HepG2 (cell line): ENCODE measurements around the gene KCNT2. TPM values are rescaled to one million over a fixed set of nuclear protein-coding genes. Genes with fewer than 3 reads are reported as not detected.

Source experiments
- ATAC-seq: fragments of 200-7000 bp; cut with Tn5 transposase; 3 replicates; pipeline ENCODE4 v1.9.1; 2020; ENCODE audit warnings: mild to moderate bottlenecking, moderate library complexity
- BruUV-seq: library from RNA; stranded (reverse); fragments of 400-500 nt; replicated peaks from 2 replicates; lab custom pipeline; 2021; lab: Mats Ljungman, UMichigan
- CTCF ChIA-PET: fragments of 300-600 bp; formaldehyde crosslinking; extraction: SDS; loops from one replicate; lab custom pipeline; 2021; ENCODE audit warnings: low total read pairs, inconsistent platforms, low intra/inter-chr PET ratio; lab: Yijun Ruan, JAX
- POLR2A ChIA-PET: fragments of 350-600 bp; sonication (Branson Sonifier 250); formaldehyde crosslinking; loops from one replicate; lab custom pipeline; 2020; ENCODE audit warnings: antibody characterized with exemption, inconsistent platforms; lab: Yijun Ruan, JAX
- DNase-seq: peaks from one replicate; pipeline ENCODE4 v3.0.0-alpha.2; 2015; ENCODE audit warnings: low spot score
- FAIRE-seq: peaks from 3 replicates; lab custom pipeline; 2011; peaks lifted over from hg19 to GRCh38; lab: Jason Lieb, UNC
- H2AFZ ChIP-seq: one replicate; pipeline ENCODE4 v1.6.1; 2011; ENCODE audit warnings: low read length, inconsistent platforms
- H3K27ac ChIP-seq: fragments of 300-600 bp; 3 replicates; pipeline ENCODE4 v1.8.0; 2011; ENCODE audit warnings: mixed run types, mild to moderate bottlenecking, mixed read lengths, low read length, inconsistent platforms; ENCODE audit not compliant: insufficient read depth; ENCODE audit errors: extremely low read length
- H3K27me3 ChIP-seq, 2 experiments: fragments of 200-600 bp in 1 of 2; 2 replicates in 1 of 2; 3 replicates in 1 of 2; pipeline versions ENCODE4 v1.6.0 to v1.8.0; 2011; ENCODE audit warnings: low read length in 2 of 2, mild to moderate bottlenecking in 2 of 2, moderate library complexity in 2 of 2, inconsistent platforms in 1 of 2; ENCODE audit not compliant: insufficient read depth in 2 of 2, control insufficient read depth in 1 of 2
- H3K36me3 ChIP-seq, 2 experiments: fragments of 200-600 bp in 1 of 2; replicated peaks in 1 of 2; 2 replicates in 1 of 2; 3 replicates in 1 of 2; pipeline versions ENCODE4 v1.5.1 to v1.8.0; 2011; ENCODE audit warnings: low read length in 2 of 2, inconsistent platforms in 1 of 2; ENCODE audit not compliant: insufficient read depth in 2 of 2, control insufficient read depth in 1 of 2
- H3K4me1 ChIP-seq: 2 replicates; pipeline ENCODE4 v1.5.1; 2012; ENCODE audit warnings: low read length, inconsistent platforms; ENCODE audit not compliant: insufficient read depth
- H3K4me2 ChIP-seq: 2 replicates; pipeline ENCODE4 v1.6.0; 2011; ENCODE audit warnings: low read depth, low read length, inconsistent platforms
- H3K4me3 ChIP-seq, 3 experiments: fragments of 200-600 bp in 1 of 3; sonication (generic), shearing (Covaris generic) in 1 of 3; replicated peaks in 1 of 3; 2 replicates each; pipeline ENCODE4 v1.5.1; 2011 to 2016; ENCODE audit warnings: low read length in 3 of 3, inconsistent platforms in 2 of 3, low read depth in 2 of 3, mild to moderate bottlenecking in 2 of 3, control low read depth in 1 of 3, mixed read lengths in 1 of 3; ENCODE audit not compliant: insufficient read depth in 1 of 3
- H3K79me2 ChIP-seq: one replicate; pipeline ENCODE4 v1.6.1; 2011; ENCODE audit warnings: low read length, inconsistent platforms; ENCODE audit not compliant: insufficient read depth
- H3K9ac ChIP-seq: 2 replicates; pipeline ENCODE4 v1.6.0; 2011; ENCODE audit warnings: mild to moderate bottlenecking, low read depth, low read length, inconsistent platforms; ENCODE audit not compliant: insufficient read depth
- H3K9me3 ChIP-seq: 2 replicates; pipeline ENCODE4 v1.5.1; 2012; ENCODE audit warnings: mild to moderate bottlenecking, low read length
- H4K20me1 ChIP-seq: 2 replicates; pipeline ENCODE4 v1.6.0; 2011; ENCODE audit warnings: inconsistent platforms, mild to moderate bottlenecking, low read length, moderate library complexity; ENCODE audit not compliant: insufficient read depth
- ARNT2 ChIP-seq: sonication (generic); formaldehyde crosslinking; IDR thresholded peaks from 2 replicates; pipeline ENCODE4 v1.8.0; 2022; ENCODE audit warnings: mild to moderate bottlenecking, low read depth, missing genetic modification reagents, moderate library complexity
- ELF3 ChIP-seq: IDR thresholded peaks from 2 replicates; pipeline ENCODE4 v1.6.1; 2016; ENCODE audit warnings: missing genetic modification reagents, missing compliant biosample characterization
- JARID2 ChIP-seq: sonication (generic); formaldehyde crosslinking; IDR thresholded peaks from 2 replicates; pipeline ENCODE4 v1.8.1; 2023; ENCODE audit warnings: missing genetic modification reagents, inconsistent platforms; ENCODE audit not compliant: insufficient replicate concordance
- MIER2 ChIP-seq: IDR thresholded peaks from 2 replicates; pipeline ENCODE4 v1.6.1; 2016; ENCODE audit warnings: missing biosample characterization, missing genetic modification reagents
- SNAPC5 ChIP-seq: sonication (generic); formaldehyde crosslinking; IDR thresholded peaks from 2 replicates; pipeline ENCODE4 v1.8.1; 2023; ENCODE audit warnings: mild to moderate bottlenecking, missing genetic modification reagents, borderline replicate concordance
- ZNF138 ChIP-seq: sonication (generic); formaldehyde crosslinking; IDR thresholded peaks from 2 replicates; pipeline ENCODE4 v1.5.0; 2020; ENCODE audit warnings: mild to moderate bottlenecking, low read depth, missing genetic modification reagents
- WGBS: methylation state at CpG from one replicate; pipeline ENCODE4 v1.1.6; 2017; ENCODE audit warnings: low lambda C conversion rate; 5-methylcytosine and 5-hydroxymethylcytosine counted together
- in situ Hi-C: cut with HindIII; loops from 2 replicates; pipeline ENCODE4 v1.10.0; 2017; ENCODE audit warnings: low pct_unique_long_range_greater_than_20kb; ENCODE audit not compliant: extremely low pct_ligation_motif_present
- intact Hi-C: fragments of 100-400 bp; cut with micrococcal nuclease; formaldehyde crosslinking; loops from one replicate; pipeline ENCODE4 v1.10.0; 2022; ENCODE audit not compliant: unreplicated experiment
- polyA plus RNA-seq, 8 experiments: library from polyadenylated mRNA; depleted of rRNA in 3 of 8; stranded (reverse) in 7 of 8; unstranded in 1 of 8; fragments of >200 nt; fragmentation: Illumina TruSeq in 4 of 8; extraction: Trizol in 4 of 8; gene quantifications; 2 replicates each; pipeline versions ENCODE4 v1.2.1 to v1.2.3, GENCODE V29; 2011 to 2016; ENCODE audit warnings: low read depth in 4 of 8, missing spikeins in 1 of 8, mixed read lengths in 1 of 8; ENCODE audit not compliant: insufficient read depth in 1 of 8
- total RNA-seq, 5 experiments: library from RNA; depleted of rRNA; stranded (reverse); fragments of >200 nt; fragmentation: Illumina TruSeq; extraction: Trizol; gene quantifications; 2 replicates each; pipeline ENCODE4 v1.2.3, GENCODE V29; 2016; ENCODE audit warnings: low read depth in 1 of 5
- TF ChIP-seq, protein P1 (sequence below): sonication (generic); formaldehyde crosslinking; IDR thresholded peaks from 2 replicates; pipeline ENCODE4 v1.8.1; 2023; ENCODE audit warnings: missing genetic modification reagents, inconsistent platforms, borderline replicate concordance
- TF ChIP-seq, protein P2 (sequence below): sonication (generic); formaldehyde crosslinking; conservative IDR thresholded peaks from 2 replicates; pipeline ENCODE4 v1.4.0; 2020; ENCODE audit warnings: mild to moderate bottlenecking, missing genetic modification reagents, moderate library complexity
- TF ChIP-seq, protein P3 (sequence below): sonication (generic); formaldehyde crosslinking; IDR thresholded peaks from 2 replicates; pipeline ENCODE4 v1.5.0; 2020; ENCODE audit warnings: mild to moderate bottlenecking, missing genetic modification reagents
- TF ChIP-seq, protein P4 (sequence below): sonication (generic); formaldehyde crosslinking; IDR thresholded peaks from 2 replicates; pipeline ENCODE4 v1.4.0; 2020; ENCODE audit warnings: mild to moderate bottlenecking, missing genetic modification reagents, borderline replicate concordance
- TF ChIP-seq, protein P5 (sequence below): sonication (generic); formaldehyde crosslinking; IDR thresholded peaks from 2 replicates; pipeline ENCODE4 v1.8.1; 2023; ENCODE audit warnings: missing genetic modification reagents, mild to moderate bottlenecking, borderline replicate concordance

The KCNT2 gene
- total and polyA plus RNA-seq, 2 of the 13 experiments (the other 11 are each of a cell fraction or from before 2014, with no cell fraction given) = not detected

DNA sequence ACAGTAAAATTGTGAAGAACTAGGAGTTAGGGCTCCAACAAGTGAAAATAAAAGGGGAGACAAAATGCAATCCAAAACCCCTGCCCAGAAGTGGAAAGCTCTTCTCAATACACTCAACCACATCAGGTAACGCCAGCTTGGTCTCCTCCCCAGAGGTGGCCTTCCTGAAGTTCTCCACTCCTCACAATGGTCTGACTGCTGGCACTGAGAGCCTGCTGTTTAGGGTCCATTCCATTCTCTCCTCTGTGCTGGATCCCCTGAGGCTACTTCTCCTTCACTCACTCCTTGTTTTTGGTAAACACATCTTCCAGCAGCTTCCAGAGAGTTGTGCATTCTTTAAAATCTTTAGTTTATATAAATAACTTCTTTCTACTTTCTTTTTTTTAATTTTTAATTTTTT lies 189.5 kb downstream of the KCNT2 start:
- Histone ChIP-seq H3K79me2 (no peaks in the 10 kb centered on the region), H3K9me3 (no peaks in the 10 kb centered on the region), H3K27ac (no peak overlapping the region), H3K36me3 (no peaks in the 10 kb centered on the region), H2AFZ (no peak overlapping the region), H3K4me2 (no peak overlapping the region), H3K4me3 (no peak overlapping the region), H3K4me1 (no peaks in the 10 kb centered on the region), H3K27me3 (no peaks in the 10 kb centered on the region), H4K20me1 (no peaks in the 10 kb centered on the region), H3K9ac (no peak overlapping the region)
- ATAC-seq (no peak), FAIRE-seq (no peak), DNase-seq (no peak)
- ChIA-PET CTCF (no interaction called here), POLR2A (no interaction called here)
- in situ Hi-C loops (no loop called here), intact Hi-C loops (no loop called here)
- no TSS peak for BruUV-seq
- 33% methylated on average over 1 of the region's 1 CpG for WGBS
- TF ChIP-seq, protein P1, sequence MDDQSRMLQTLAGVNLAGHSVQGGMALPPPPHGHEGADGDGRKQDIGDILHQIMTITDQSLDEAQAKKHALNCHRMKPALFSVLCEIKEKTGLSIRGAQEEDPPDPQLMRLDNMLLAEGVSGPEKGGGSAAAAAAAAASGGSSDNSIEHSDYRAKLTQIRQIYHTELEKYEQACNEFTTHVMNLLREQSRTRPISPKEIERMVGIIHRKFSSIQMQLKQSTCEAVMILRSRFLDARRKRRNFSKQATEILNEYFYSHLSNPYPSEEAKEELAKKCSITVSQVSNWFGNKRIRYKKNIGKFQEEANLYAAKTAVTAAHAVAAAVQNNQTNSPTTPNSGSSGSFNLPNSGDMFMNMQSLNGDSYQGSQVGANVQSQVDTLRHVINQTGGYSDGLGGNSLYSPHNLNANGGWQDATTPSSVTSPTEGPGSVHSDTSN (CRISPR knock-in tag) = no peak
- TF ChIP-seq SNAPC5 (CRISPR knock-in tag) = no peak
- TF ChIP-seq ELF3 (CRISPR knock-in tag) = no peak
- TF ChIP-seq, protein P2, sequence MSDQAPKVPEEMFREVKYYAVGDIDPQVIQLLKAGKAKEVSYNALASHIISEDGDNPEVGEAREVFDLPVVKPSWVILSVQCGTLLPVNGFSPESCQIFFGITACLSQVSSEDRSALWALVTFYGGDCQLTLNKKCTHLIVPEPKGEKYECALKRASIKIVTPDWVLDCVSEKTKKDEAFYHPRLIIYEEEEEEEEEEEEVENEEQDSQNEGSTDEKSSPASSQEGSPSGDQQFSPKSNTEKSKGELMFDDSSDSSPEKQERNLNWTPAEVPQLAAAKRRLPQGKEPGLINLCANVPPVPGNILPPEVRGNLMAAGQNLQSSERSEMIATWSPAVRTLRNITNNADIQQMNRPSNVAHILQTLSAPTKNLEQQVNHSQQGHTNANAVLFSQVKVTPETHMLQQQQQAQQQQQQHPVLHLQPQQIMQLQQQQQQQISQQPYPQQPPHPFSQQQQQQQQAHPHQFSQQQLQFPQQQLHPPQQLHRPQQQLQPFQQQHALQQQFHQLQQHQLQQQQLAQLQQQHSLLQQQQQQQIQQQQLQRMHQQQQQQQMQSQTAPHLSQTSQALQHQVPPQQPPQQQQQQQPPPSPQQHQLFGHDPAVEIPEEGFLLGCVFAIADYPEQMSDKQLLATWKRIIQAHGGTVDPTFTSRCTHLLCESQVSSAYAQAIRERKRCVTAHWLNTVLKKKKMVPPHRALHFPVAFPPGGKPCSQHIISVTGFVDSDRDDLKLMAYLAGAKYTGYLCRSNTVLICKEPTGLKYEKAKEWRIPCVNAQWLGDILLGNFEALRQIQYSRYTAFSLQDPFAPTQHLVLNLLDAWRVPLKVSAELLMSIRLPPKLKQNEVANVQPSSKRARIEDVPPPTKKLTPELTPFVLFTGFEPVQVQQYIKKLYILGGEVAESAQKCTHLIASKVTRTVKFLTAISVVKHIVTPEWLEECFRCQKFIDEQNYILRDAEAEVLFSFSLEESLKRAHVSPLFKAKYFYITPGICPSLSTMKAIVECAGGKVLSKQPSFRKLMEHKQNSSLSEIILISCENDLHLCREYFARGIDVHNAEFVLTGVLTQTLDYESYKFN (CRISPR knock-in tag) = no peak
- TF ChIP-seq, protein P3, sequence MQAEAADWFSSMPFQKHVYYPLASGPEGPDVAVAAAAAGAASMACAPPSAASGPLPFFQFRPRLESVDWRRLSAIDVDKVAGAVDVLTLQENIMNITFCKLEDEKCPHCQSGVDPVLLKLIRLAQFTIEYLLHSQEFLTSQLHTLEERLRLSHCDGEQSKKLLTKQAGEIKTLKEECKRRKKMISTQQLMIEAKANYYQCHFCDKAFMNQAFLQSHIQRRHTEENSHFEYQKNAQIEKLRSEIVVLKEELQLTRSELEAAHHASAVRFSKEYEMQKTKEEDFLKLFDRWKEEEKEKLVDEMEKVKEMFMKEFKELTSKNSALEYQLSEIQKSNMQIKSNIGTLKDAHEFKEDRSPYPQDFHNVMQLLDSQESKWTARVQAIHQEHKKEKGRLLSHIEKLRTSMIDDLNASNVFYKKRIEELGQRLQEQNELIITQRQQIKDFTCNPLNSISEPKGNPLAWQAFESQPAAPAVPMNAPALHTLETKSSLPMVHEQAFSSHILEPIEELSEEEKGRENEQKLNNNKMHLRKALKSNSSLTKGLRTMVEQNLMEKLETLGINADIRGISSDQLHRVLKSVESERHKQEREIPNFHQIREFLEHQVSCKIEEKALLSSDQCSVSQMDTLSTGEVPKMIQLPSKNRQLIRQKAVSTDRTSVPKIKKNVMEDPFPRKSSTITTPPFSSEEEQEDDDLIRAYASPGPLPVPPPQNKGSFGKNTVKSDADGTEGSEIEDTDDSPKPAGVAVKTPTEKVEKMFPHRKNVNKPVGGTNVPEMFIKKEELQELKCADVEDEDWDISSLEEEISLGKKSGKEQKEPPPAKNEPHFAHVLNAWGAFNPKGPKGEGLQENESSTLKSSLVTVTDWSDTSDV (CRISPR knock-in tag) = no peak
- TF ChIP-seq, protein P4, sequence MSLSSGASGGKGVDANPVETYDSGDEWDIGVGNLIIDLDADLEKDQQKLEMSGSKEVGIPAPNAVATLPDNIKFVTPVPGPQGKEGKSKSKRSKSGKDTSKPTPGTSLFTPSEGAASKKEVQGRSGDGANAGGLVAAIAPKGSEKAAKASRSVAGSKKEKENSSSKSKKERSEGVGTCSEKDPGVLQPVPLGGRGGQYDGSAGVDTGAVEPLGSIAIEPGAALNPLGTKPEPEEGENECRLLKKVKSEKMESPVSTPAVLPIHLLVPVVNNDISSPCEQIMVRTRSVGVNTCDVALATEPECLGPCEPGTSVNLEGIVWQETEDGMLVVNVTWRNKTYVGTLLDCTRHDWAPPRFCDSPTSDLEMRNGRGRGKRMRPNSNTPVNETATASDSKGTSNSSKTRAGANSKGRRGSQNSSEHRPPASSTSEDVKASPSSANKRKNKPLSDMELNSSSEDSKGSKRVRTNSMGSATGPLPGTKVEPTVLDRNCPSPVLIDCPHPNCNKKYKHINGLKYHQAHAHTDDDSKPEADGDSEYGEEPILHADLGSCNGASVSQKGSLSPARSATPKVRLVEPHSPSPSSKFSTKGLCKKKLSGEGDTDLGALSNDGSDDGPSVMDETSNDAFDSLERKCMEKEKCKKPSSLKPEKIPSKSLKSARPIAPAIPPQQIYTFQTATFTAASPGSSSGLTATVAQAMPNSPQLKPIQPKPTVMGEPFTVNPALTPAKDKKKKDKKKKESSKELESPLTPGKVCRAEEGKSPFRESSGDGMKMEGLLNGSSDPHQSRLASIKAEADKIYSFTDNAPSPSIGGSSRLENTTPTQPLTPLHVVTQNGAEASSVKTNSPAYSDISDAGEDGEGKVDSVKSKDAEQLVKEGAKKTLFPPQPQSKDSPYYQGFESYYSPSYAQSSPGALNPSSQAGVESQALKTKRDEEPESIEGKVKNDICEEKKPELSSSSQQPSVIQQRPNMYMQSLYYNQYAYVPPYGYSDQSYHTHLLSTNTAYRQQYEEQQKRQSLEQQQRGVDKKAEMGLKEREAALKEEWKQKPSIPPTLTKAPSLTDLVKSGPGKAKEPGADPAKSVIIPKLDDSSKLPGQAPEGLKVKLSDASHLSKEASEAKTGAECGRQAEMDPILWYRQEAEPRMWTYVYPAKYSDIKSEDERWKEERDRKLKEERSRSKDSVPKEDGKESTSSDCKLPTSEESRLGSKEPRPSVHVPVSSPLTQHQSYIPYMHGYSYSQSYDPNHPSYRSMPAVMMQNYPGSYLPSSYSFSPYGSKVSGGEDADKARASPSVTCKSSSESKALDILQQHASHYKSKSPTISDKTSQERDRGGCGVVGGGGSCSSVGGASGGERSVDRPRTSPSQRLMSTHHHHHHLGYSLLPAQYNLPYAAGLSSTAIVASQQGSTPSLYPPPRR (CRISPR knock-in tag) = no peak
- TF ChIP-seq ARNT2 = no peak
- TF ChIP-seq MIER2 (CRISPR knock-in tag) = no peak
- TF ChIP-seq JARID2 = no peak
- TF ChIP-seq ZNF138 (CRISPR knock-in tag) = no peak
- TF ChIP-seq, protein P5, sequence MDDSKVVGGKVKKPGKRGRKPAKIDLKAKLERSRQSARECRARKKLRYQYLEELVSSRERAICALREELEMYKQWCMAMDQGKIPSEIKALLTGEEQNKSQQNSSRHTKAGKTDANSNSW = no peak
